Measurements from ENCODE around the gene DYNC1LI1. TPM values are rescaled to one million over a fixed set of nuclear protein-coding genes. Genes with fewer than 3 reads are reported as not detected.

The DYNC1LI1 gene
- total RNA-seq, 4 donors from 2014 or later, result 63.7 to 86.0 (median 69.7) TPM

DNA sequence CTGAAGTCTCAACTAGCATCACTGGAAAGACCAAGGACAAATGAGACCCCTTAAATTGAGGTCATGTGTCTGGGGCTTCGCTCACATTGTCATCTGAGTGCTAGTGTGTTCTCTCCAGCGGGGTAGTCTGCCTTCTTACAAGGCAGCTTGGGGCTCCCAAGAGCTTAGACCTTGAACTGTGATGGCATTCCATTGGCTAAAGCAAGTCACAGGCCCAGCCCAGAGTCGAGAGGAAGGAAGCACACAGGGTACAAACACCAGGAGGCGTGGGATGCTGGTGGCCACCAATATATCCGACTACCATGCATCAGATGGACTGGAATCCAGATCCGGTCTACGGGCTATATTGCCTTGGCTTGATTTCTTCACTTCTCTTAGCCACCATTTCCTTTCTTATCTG is 31.5 kb upstream of the DYNC1LI1 start:
- Histone ChIP-seq H3K4me1 (peaks cover 5% of the 10 kb centered on the region), H3K4me3 (no peak overlapping the region), H3K9me3 (no peaks in the 10 kb centered on the region), H3K36me3 (no peaks in the 10 kb centered on the region), H3K27me3 (no peaks in the 10 kb centered on the region), H3K27ac (no peak overlapping the region)
- no peak for DNase-seq (ENCODE audit: low spot score in 2 of 2)
- TF ChIP-seq, protein P1, sequence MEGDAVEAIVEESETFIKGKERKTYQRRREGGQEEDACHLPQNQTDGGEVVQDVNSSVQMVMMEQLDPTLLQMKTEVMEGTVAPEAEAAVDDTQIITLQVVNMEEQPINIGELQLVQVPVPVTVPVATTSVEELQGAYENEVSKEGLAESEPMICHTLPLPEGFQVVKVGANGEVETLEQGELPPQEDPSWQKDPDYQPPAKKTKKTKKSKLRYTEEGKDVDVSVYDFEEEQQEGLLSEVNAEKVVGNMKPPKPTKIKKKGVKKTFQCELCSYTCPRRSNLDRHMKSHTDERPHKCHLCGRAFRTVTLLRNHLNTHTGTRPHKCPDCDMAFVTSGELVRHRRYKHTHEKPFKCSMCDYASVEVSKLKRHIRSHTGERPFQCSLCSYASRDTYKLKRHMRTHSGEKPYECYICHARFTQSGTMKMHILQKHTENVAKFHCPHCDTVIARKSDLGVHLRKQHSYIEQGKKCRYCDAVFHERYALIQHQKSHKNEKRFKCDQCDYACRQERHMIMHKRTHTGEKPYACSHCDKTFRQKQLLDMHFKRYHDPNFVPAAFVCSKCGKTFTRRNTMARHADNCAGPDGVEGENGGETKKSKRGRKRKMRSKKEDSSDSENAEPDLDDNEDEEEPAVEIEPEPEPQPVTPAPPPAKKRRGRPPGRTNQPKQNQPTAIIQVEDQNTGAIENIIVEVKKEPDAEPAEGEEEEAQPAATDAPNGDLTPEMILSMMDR (IDR thresholded peaks at IDR 0.05), result no peak
- 92% methylated on average over 7 of the region's 7 CpGs for WGBS

DNA sequence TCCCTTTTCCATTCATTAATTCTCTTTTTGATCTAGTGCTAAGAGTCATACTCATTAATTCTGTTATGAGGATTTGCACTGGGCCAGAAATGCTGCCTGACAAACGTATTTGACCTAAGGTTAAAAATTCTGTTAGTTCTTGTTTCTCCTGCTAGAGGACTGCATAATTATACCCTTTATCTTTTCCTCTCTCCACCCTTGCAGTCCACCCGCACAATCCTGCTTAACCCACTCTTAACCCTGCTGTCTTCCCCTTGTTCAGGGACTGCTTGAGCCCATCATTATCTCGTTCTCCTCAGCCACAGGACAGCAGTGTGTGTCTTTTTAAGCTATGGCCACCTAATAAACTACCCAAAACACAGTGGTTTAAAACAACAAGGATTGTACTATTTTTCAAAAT is 31.1 kb upstream of the DYNC1LI1 start:
- WGBS, result 62% methylated on average over 3 of the region's 3 CpGs
- H3K36me3 ChIP-seq, result no peaks in the 10 kb centered on the region
- TF ChIP-seq POLR2A (IDR thresholded peaks at IDR 0.05), result no peak

DNA sequence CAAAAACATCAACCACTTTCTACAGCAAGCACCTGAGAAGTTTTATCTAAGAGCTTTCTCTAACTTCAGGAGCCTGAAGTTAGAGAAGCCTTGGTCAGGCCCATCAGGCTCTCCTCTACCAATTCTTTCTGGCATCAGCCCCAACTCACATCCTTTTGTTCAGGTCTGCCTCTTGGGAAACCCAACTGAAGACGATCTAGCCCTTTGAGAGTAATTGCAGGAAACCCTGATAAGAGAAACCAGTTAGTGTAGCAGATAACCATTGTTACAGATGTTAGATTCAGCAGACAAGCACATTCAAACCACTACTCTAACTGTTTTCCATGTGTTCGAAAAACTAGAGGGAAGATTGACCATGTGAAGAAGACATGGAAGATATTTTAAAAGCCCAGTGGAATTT is 27.0 kb upstream of the DYNC1LI1 start:
- Histone ChIP-seq H3K27ac (no peak overlapping the region), H3K4me1 (no peaks in the 10 kb centered on the region), H3K27me3 (no peaks in the 10 kb centered on the region), H3K36me3 (no peaks in the 10 kb centered on the region), H3K4me3 (no peak overlapping the region), H3K9me3 (no peaks in the 10 kb centered on the region)
- 51% methylated on average over 2 of the region's 2 CpGs for WGBS
- TF ChIP-seq POLR2AphosphoS5 (IDR thresholded peaks at IDR 0.05) (no peak), POLR2A (IDR thresholded peaks at IDR 0.05) (no peak), EP300 (IDR thresholded peaks at IDR 0.05) (no peak)
- DNase-seq (ENCODE audit: low spot score in 2 of 2), result no peak

More for the DNA sequence above, 31.1 kb upstream of the DYNC1LI1 start:
- Histone ChIP-seq H3K4me1 (peaks cover 4% of the 10 kb centered on the region), H3K27ac (no peak overlapping the region), H3K27me3 (no peaks in the 10 kb centered on the region), H3K9me3 (no peaks in the 10 kb centered on the region), H3K4me3 (no peak overlapping the region)
- no peak for DNase-seq (ENCODE audit: low spot score in 2 of 2)

DNA sequence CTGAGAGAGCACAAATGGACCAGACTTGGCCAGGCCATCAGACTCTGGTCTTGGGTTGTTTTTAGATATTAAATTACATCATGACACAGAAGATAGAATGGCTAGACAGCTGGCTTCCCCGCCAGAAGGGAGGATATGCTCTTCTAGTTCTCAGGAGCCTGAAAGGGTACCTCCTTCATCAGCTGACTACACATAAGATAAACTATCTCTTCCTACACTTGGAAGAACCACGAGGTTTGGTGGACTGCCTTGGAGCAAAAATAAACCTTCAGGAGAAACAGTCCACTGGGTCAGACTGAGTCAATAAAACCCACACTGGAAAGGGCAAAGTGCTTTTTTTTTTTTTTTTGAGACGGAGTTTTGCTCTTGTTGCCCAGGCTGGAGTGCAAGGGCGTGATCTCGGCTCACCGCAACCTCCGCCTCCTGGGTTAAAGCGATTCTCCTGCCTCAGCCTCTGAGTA is 26.3 kb upstream of the DYNC1LI1 start:
- H3K4me3 ChIP-seq, result no peak overlapping the region
- no peaks in the 10 kb centered on the region for H3K27me3 ChIP-seq
- 90% methylated on average over 8 of the region's 8 CpGs for WGBS
- no peak for DNase-seq (ENCODE audit: low spot score in 2 of 2)
- no peak overlapping the region for H3K27ac ChIP-seq
- H3K36me3 ChIP-seq, result no peaks in the 10 kb centered on the region
- no peaks in the 10 kb centered on the region for H3K9me3 ChIP-seq
- TF ChIP-seq POLR2AphosphoS5 (IDR thresholded peaks at IDR 0.05), result no peak
- TF ChIP-seq, protein P1 (IDR thresholded peaks at IDR 0.05), result no peak
- no peak for TF ChIP-seq EP300 (IDR thresholded peaks at IDR 0.05)
- TF ChIP-seq POLR2A (IDR thresholded peaks at IDR 0.05), result no peak
- H3K4me1 ChIP-seq, result no peaks in the 10 kb centered on the region

DNA sequence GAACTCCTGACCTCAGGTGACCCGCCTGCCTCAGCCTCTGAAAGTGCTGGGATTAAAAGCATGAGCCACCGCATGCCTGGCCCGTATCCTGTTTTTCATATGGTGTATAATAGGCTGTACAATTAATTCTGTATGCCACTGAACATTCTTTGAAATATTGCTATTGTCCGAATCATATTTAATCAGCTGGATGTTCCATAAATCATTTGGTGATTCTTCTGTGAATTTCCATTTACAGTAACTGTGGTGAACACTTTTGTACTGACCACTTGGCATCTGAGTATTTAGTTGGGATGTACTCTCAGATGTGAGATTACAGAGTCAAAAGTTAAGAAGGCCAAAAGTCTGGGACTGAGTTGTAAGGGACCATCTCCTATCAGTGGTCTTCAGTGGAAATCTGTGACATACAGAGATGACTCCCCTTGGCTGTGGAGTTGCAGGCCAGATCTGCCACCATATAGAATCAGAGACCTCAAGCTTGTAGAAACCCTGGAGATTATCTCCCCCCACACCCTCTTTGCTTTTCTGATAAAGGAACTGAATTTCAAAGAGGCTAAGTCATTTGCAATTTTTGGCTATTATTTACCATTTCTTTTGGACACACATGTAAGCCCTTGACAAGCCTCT is 25.7 kb upstream of the DYNC1LI1 start:
- H3K4me3 ChIP-seq, result no peak overlapping the region
- WGBS, result 87% methylated on average over 4 of the region's 4 CpGs
- no peak for DNase-seq (ENCODE audit: low spot score in 2 of 2)

DNA sequence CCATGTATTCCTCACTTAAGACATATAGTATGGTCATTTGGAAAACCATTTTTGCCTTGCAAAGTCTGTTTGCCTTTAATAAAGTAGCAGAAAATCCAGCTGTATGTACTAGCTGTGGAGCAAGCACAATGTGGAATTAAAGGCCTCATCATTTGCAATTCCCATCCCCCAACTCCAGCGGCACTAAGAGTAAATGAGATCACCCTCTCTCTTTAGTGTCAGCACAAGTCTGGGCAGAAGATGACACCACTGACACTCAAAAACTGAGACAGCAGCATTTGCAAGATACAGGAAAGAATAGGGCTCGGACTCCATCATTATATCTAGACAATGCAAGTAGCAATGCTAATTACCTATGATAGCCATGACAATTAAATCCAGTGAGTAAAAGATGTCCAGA is 24.7 kb upstream of the DYNC1LI1 start:
- no peak overlapping the region for H3K27ac ChIP-seq
- DNase-seq (ENCODE audit: low spot score in 2 of 2), result no peak
- no peak overlapping the region for H3K4me3 ChIP-seq
- H3K27me3 ChIP-seq, result no peaks in the 10 kb centered on the region
- H3K9me3 ChIP-seq, result no peaks in the 10 kb centered on the region
- no peak for TF ChIP-seq EP300 (IDR thresholded peaks at IDR 0.05)
- TF ChIP-seq POLR2AphosphoS5 (IDR thresholded peaks at IDR 0.05), result no peak
- TF ChIP-seq POLR2A (IDR thresholded peaks at IDR 0.05), result no peak
- TF ChIP-seq, protein P1 (IDR thresholded peaks at IDR 0.05), result no peak
- no peaks in the 10 kb centered on the region for H3K36me3 ChIP-seq
- no peaks in the 10 kb centered on the region for H3K4me1 ChIP-seq
- WGBS, result 55% methylated on average over 2 of the region's 2 CpGs

More for the DNA sequence above, 25.7 kb upstream of the DYNC1LI1 start:
- H3K27me3 ChIP-seq, result no peaks in the 10 kb centered on the region
- H3K27ac ChIP-seq, result no peak overlapping the region
- no peaks in the 10 kb centered on the region for H3K36me3 ChIP-seq
- H3K9me3 ChIP-seq, result no peaks in the 10 kb centered on the region
- TF ChIP-seq POLR2AphosphoS5 (IDR thresholded peaks at IDR 0.05) (no peak), POLR2A (IDR thresholded peaks at IDR 0.05) (no peak)
- TF ChIP-seq, protein P1 (IDR thresholded peaks at IDR 0.05), result no peak
- no peaks in the 10 kb centered on the region for H3K4me1 ChIP-seq
